ENCODE results near the gene THRB. TPM values are rescaled to one million over a fixed set of nuclear protein-coding genes. Genes with fewer than 3 reads are reported as not detected.

The THRB gene
- total and polyA plus RNA-seq, 2 experiments from 2014 or later, result 26.8 to 60.0 TPM

DNA sequence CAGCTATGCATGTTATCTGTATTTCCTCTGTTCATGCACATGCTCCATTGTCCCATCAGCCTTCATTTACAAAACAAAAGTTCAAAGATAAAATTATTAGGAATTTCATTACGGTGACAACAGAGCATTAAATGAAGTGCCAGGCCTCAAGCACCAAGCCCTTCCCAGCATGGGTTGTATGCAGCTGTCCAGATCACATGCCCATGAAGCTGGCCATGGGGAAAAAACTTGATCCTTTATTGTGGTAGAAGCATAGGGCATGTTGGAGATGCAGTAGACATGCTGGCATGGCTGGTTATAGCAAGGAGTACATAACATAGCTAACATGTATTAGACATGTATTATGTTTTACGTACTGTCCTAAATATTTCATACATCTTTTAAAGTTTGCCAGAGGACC is 4.1 kb upstream of the THRB start:
- Histone ChIP-seq H3K9me3 (ENCODE audit: low read depth) (no peaks in the 10 kb centered on the region), H2AFZ (no peak overlapping the region), H4K20me1 (ENCODE audit: insufficient read depth, poor library complexity, severe bottlenecking) (no peaks in the 10 kb centered on the region), H3K4me1 (ENCODE audit: insufficient read depth) (peaks cover 6% of the 10 kb centered on the region), H3K36me3 (replicated peaks; ENCODE audit: insufficient read depth, low read depth) (no peaks in the 10 kb centered on the region), H3K79me2 (peaks cover 27% of the 10 kb centered on the region), H3K27me3 (no peaks in the 10 kb centered on the region), H3K9me2 (replicated peaks; ENCODE audit: insufficient read depth) (no peaks in the 10 kb centered on the region), H3K4me3 (no peak overlapping the region), H3K27ac (no peak overlapping the region), H3K4me2 (no peak overlapping the region)
- no peak for DNase-seq (ENCODE audit: low spot score)
- WGBS (ENCODE audit: low lambda C conversion rate, missing lambda C conversion rate), result 98% methylated on average over 2 of the region's 2 CpGs
- no peak for TF ChIP-seq EZH2 (IDR thresholded peaks at IDR 0.05; ENCODE audit: borderline replicate concordance)
- TF ChIP-seq, protein P1, sequence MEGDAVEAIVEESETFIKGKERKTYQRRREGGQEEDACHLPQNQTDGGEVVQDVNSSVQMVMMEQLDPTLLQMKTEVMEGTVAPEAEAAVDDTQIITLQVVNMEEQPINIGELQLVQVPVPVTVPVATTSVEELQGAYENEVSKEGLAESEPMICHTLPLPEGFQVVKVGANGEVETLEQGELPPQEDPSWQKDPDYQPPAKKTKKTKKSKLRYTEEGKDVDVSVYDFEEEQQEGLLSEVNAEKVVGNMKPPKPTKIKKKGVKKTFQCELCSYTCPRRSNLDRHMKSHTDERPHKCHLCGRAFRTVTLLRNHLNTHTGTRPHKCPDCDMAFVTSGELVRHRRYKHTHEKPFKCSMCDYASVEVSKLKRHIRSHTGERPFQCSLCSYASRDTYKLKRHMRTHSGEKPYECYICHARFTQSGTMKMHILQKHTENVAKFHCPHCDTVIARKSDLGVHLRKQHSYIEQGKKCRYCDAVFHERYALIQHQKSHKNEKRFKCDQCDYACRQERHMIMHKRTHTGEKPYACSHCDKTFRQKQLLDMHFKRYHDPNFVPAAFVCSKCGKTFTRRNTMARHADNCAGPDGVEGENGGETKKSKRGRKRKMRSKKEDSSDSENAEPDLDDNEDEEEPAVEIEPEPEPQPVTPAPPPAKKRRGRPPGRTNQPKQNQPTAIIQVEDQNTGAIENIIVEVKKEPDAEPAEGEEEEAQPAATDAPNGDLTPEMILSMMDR (IDR thresholded peaks at IDR 0.05; ENCODE audit: poor library complexity), result no peak

DNA sequence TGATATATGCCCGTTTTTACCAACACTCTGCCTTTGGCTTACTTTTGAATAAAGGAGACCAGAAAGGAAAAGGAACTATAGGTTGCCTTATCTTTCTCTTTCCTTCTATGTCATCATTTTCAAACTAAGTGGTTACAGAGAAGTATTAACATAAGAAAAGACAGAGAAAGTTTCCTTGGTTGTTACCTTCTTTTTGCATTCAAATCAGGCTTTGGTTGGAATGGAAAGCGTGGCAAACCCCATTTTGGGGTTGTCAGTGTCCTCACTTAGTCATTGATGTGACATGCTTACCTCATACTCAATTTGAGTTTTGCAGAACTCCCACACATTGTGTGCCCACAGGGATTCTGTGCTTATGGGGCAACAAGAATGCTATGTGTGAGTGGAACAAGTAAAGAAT is 3.7 kb upstream of the THRB start:
- Histone ChIP-seq H2AFZ (no peak overlapping the region), H3K4me2 (no peak overlapping the region)
- TF ChIP-seq, protein P1 (IDR thresholded peaks at IDR 0.05; ENCODE audit: poor library complexity), result no peak
- no peak for TF ChIP-seq EZH2phosphoT487 (IDR thresholded peaks at IDR 0.05; ENCODE audit: low read depth, severe bottlenecking, unreplicated experiment)
- TF ChIP-seq EZH2 (IDR thresholded peaks at IDR 0.05; ENCODE audit: borderline replicate concordance), result no peak

DNA sequence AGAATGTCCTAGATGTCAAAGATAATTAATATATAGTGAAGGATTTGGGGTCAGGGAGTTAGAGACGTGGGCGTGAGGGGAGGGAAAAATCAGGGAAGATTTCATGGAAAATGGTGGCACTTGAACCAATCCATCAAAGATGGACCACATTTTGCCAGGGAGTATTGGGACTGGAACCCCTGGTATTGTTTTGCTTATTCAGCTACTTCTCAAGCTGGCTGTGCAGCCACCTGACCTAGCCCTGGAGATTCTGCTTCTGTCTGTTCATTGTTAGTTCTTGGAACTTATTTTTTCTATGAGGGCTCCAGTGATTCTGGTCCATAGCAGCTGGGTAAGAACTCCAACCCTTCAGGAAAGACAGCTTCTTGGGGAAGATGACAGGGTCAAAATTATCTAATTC is 3.3 kb upstream of the THRB start:
- no peak overlapping the region for H3K4me2 ChIP-seq
- H3K79me2 ChIP-seq, result peaks cover 35% of the 10 kb centered on the region
- H3K4me3 ChIP-seq, result no peak overlapping the region
- peaks cover 6% of the 10 kb centered on the region for H3K4me1 ChIP-seq (ENCODE audit: insufficient read depth)
- no peaks in the 10 kb centered on the region for H3K27me3 ChIP-seq
- DNase-seq (ENCODE audit: low spot score), result no peak
- WGBS (ENCODE audit: low lambda C conversion rate, missing lambda C conversion rate), result 93% methylated on average over 2 of the region's 2 CpGs
- H3K27ac ChIP-seq, result no peak overlapping the region
- H4K20me1 ChIP-seq (ENCODE audit: insufficient read depth, poor library complexity, severe bottlenecking), result no peaks in the 10 kb centered on the region
- TF ChIP-seq, protein P1 (IDR thresholded peaks at IDR 0.05; ENCODE audit: poor library complexity), result no peak
- TF ChIP-seq EZH2phosphoT487 (IDR thresholded peaks at IDR 0.05; ENCODE audit: low read depth, severe bottlenecking, unreplicated experiment) (no peak), EZH2 (IDR thresholded peaks at IDR 0.05; ENCODE audit: borderline replicate concordance) (no peak)
- H3K9me3 ChIP-seq (ENCODE audit: low read depth), result no peaks in the 10 kb centered on the region
- H3K9me2 ChIP-seq (replicated peaks; ENCODE audit: insufficient read depth), result no peaks in the 10 kb centered on the region
- no peak overlapping the region for H2AFZ ChIP-seq
- H3K36me3 ChIP-seq (replicated peaks; ENCODE audit: insufficient read depth, low read depth), result no peaks in the 10 kb centered on the region

More for the DNA sequence above, 3.7 kb upstream of the THRB start:
- H3K36me3 ChIP-seq (replicated peaks; ENCODE audit: insufficient read depth, low read depth), result no peaks in the 10 kb centered on the region
- no peak overlapping the region for H3K27ac ChIP-seq
- no peaks in the 10 kb centered on the region for H4K20me1 ChIP-seq (ENCODE audit: insufficient read depth, poor library complexity, severe bottlenecking)
- no peaks in the 10 kb centered on the region for H3K27me3 ChIP-seq
- peaks cover 31% of the 10 kb centered on the region for H3K79me2 ChIP-seq
- no peak overlapping the region for H3K4me3 ChIP-seq
- H3K9me3 ChIP-seq (ENCODE audit: low read depth), result no peaks in the 10 kb centered on the region
- 84% methylated on average over 2 of the region's 2 CpGs for WGBS (ENCODE audit: low lambda C conversion rate, missing lambda C conversion rate)
- DNase-seq (ENCODE audit: low spot score), result no peak
- H3K4me1 ChIP-seq (ENCODE audit: insufficient read depth), result peaks cover 6% of the 10 kb centered on the region
- no peaks in the 10 kb centered on the region for H3K9me2 ChIP-seq (replicated peaks; ENCODE audit: insufficient read depth)
